ENCODE data around the gene MINDY4. TPM values are rescaled to one million over a fixed set of nuclear protein-coding genes. Genes with fewer than 3 reads are reported as not detected.

Gene MINDY4
- total RNA-seq, 1 experiment from 2014 or later: 3.6 TPM

- no peak for DNase-seq (ENCODE audit: low read depth)
- in situ Hi-C loops (cut with HindIII; ENCODE audit: low pct_unique_long_range_greater_than_20kb, low sequenced_read_pairs): no loop called here
Observed at GRCh38 chr7:30925117-30925516, 153.9 kb downstream of the MINDY4 start.

GRCh38 chr7:30925913-30926312 is 154.7 kb downstream of the MINDY4 start:
- DNase-seq (ENCODE audit: low read depth): no peak
- in situ Hi-C loops (cut with HindIII; ENCODE audit: low pct_unique_long_range_greater_than_20kb, low sequenced_read_pairs): no loop called here

- DNase-seq (ENCODE audit: low read depth): no peak
Observed at GRCh38 chr7:30926313-30926712, 155.1 kb downstream of the MINDY4 start.

GRCh38 chr7:30927040-30927439 is 155.8 kb downstream of the MINDY4 start:
- in situ Hi-C loops (cut with HindIII; ENCODE audit: low pct_unique_long_range_greater_than_20kb, low sequenced_read_pairs): no loop called here
- no peak for DNase-seq (ENCODE audit: low read depth)

More at GRCh38 chr7:30926313-30926712, 155.1 kb downstream of the MINDY4 start:
- in situ Hi-C loops (cut with HindIII; ENCODE audit: low pct_unique_long_range_greater_than_20kb, low sequenced_read_pairs): no loop called here

- in situ Hi-C loops (cut with HindIII; ENCODE audit: low pct_unique_long_range_greater_than_20kb, low sequenced_read_pairs): no loop called here
- DNase-seq (ENCODE audit: low read depth): no peak
Observed at GRCh38 chr7:30927559-30927958, 156.3 kb downstream of the MINDY4 start.

- no peak for DNase-seq (ENCODE audit: low read depth)
- in situ Hi-C loops (cut with HindIII; ENCODE audit: low pct_unique_long_range_greater_than_20kb, low sequenced_read_pairs): no loop called here
Observed at GRCh38 chr7:30928254-30928872, 157.1 kb downstream of the MINDY4 start.

GRCh38 chr7:30929686-30930085 is 158.5 kb downstream of the MINDY4 start:
- in situ Hi-C loops (cut with HindIII; ENCODE audit: low pct_unique_long_range_greater_than_20kb, low sequenced_read_pairs): no loop called here
- DNase-seq (ENCODE audit: low read depth): no peak

- no peak for DNase-seq (ENCODE audit: low read depth)
- in situ Hi-C loops (cut with HindIII; ENCODE audit: low pct_unique_long_range_greater_than_20kb, low sequenced_read_pairs): no loop called here
Observed at GRCh38 chr7:30930621-30931020, 159.4 kb downstream of the MINDY4 start.

GRCh38 chr7:30931161-30931928 is 160.1 kb downstream of the MINDY4 start:
- DNase-seq (ENCODE audit: low read depth): no peak
- in situ Hi-C loops (cut with HindIII; ENCODE audit: low pct_unique_long_range_greater_than_20kb, low sequenced_read_pairs): no loop called here

- no peak for DNase-seq (ENCODE audit: low read depth)
- in situ Hi-C loops (cut with HindIII; ENCODE audit: low pct_unique_long_range_greater_than_20kb, low sequenced_read_pairs): no loop called here
Observed at GRCh38 chr7:30931929-30932540, 160.8 kb downstream of the MINDY4 start.

- in situ Hi-C loops (cut with HindIII; ENCODE audit: low pct_unique_long_range_greater_than_20kb, low sequenced_read_pairs): no loop called here
- DNase-seq (ENCODE audit: low read depth): no peak
Observed at GRCh38 chr7:30932562-30932961, 161.3 kb downstream of the MINDY4 start.

- in situ Hi-C loops (cut with HindIII; ENCODE audit: low pct_unique_long_range_greater_than_20kb, low sequenced_read_pairs): no loop called here
Observed at GRCh38 chr7:30933124-30933974, 162.1 kb downstream of the MINDY4 start.

GRCh38 chr7:30934225-30934624 is 163.0 kb downstream of the MINDY4 start:
- DNase-seq (ENCODE audit: low read depth): no peak
- in situ Hi-C loops (cut with HindIII; ENCODE audit: low pct_unique_long_range_greater_than_20kb, low sequenced_read_pairs): no loop called here

More at GRCh38 chr7:30933124-30933974, 162.1 kb downstream of the MINDY4 start:
- DNase-seq (ENCODE audit: low read depth): no peak

- in situ Hi-C loops (cut with HindIII; ENCODE audit: low pct_unique_long_range_greater_than_20kb, low sequenced_read_pairs): no loop called here
- DNase-seq (ENCODE audit: low read depth): no peak
Observed at GRCh38 chr7:30934732-30935568, 163.7 kb downstream of the MINDY4 start.

- in situ Hi-C loops (cut with HindIII; ENCODE audit: low pct_unique_long_range_greater_than_20kb, low sequenced_read_pairs): no loop called here
- no peak for DNase-seq (ENCODE audit: low read depth)
Observed at GRCh38 chr7:30935569-30935877, 164.3 kb downstream of the MINDY4 start.

GRCh38 chr7:30936650-30937245 is 165.5 kb downstream of the MINDY4 start:
- no peak for DNase-seq (ENCODE audit: low read depth)
- in situ Hi-C loops (cut with HindIII; ENCODE audit: low pct_unique_long_range_greater_than_20kb, low sequenced_read_pairs): no loop called here

- in situ Hi-C loops (cut with HindIII; ENCODE audit: low pct_unique_long_range_greater_than_20kb, low sequenced_read_pairs): no loop called here
- DNase-seq (ENCODE audit: low read depth): no peak
Observed at GRCh38 chr7:30937416-30937815, 166.2 kb downstream of the MINDY4 start.
